PC-3 (cell line): ENCODE results near the gene FRMPD1. TPM values are rescaled to one million over a fixed set of nuclear protein-coding genes. Genes with fewer than 3 reads are reported as not detected.

Source experiments
- ATAC-seq: fragments of 200-7000 bp; cut with Tn5 transposase; 2 replicates; pipeline ENCODE4 v1.9.1; 2020; ENCODE audit warnings: mild to moderate bottlenecking, moderate library complexity
- BruUV-seq: library from RNA; stranded (reverse); fragments of 400-500 nt; replicated peaks from 2 replicates; lab custom pipeline; 2021; lab: Mats Ljungman, UMichigan
- CTCF ChIA-PET: fragments of 300-600 bp; sonication (Branson Sonifier 250); formaldehyde crosslinking; loops from one replicate; lab custom pipeline; 2022; ENCODE audit warnings: antibody characterized with exemption; lab: Charles Lee
- POLR2A ChIA-PET: fragments of 300-600 bp; sonication (Branson Sonifier 250); formaldehyde crosslinking; loops from one replicate; lab custom pipeline; 2022; ENCODE audit warnings: antibody characterized with exemption; ENCODE audit not compliant: unreplicated experiment; lab: Charles Lee
- DNase-seq: peaks from one replicate; pipeline ENCODE4 v3.0.0-alpha.2; 2015
- H2AFZ ChIP-seq: fragments of 300-600 bp; sonication (generic); 2 replicates; pipeline ENCODE4 v1.6.0; 2016; ENCODE audit warnings: antibody characterized with exemption, low read length
- H3F3A ChIP-seq: fragments of 300-600 bp; sonication (generic); one replicate; pipeline ENCODE4 v1.6.0; 2017; ENCODE audit warnings: antibody characterized with exemption, low read length, control low read depth, mild to moderate bottlenecking; ENCODE audit not compliant: unreplicated experiment
- H3K27ac ChIP-seq: fragments of 300-600 bp; sonication (generic); 2 replicates; pipeline ENCODE4 v1.5.1; 2016; ENCODE audit warnings: mild to moderate bottlenecking, low read length
- H3K27me3 ChIP-seq: fragments of 300-600 bp; sonication (generic); 2 replicates; pipeline ENCODE4 v1.6.1; 2016; ENCODE audit warnings: low read length, mixed read lengths
- H3K36me3 ChIP-seq: fragments of 300-600 bp; sonication (generic); 2 replicates; pipeline ENCODE4 v1.6.1; 2016; ENCODE audit warnings: low read depth, mixed run types, low read length, mixed read lengths
- H3K4me1 ChIP-seq: fragments of 300-600 bp; sonication (generic); 2 replicates; pipeline ENCODE4 v1.5.1; 2016; ENCODE audit warnings: low read length; ENCODE audit not compliant: insufficient read depth
- H3K4me2 ChIP-seq: fragments of 300-600 bp; sonication (generic); 2 replicates; pipeline ENCODE4 v1.6.0; 2016; ENCODE audit warnings: low read length
- H3K4me3 ChIP-seq: fragments of 300-600 bp; sonication (generic); 2 replicates; pipeline ENCODE4 v1.5.1; 2016; ENCODE audit warnings: mild to moderate bottlenecking, low read length, mixed read lengths
- H3K79me2 ChIP-seq: fragments of 300-600 bp; sonication (generic); 2 replicates; pipeline ENCODE4 v1.6.1; 2017; ENCODE audit warnings: low read length, mixed read lengths
- H3K9ac ChIP-seq: fragments of 300-600 bp; sonication (generic); 2 replicates; pipeline ENCODE4 v1.6.0; 2016; ENCODE audit warnings: mild to moderate bottlenecking, low read length
- H3K9me2 ChIP-seq: fragments of 300-600 bp; sonication (generic); replicated peaks from 2 replicates; pipeline ENCODE4 v1.6.1; 2016; ENCODE audit warnings: mixed run types, low read length, mixed read lengths
- H3K9me3 ChIP-seq: fragments of 300-600 bp; sonication (generic); 2 replicates; pipeline ENCODE4 v1.6.1; 2016; ENCODE audit warnings: low read length, mixed read lengths
- H4K20me1 ChIP-seq: fragments of 300-600 bp; sonication (generic); 2 replicates; pipeline ENCODE4 v1.6.1; 2016; ENCODE audit warnings: low read length, mixed read lengths
- EZH2 ChIP-seq: fragments of 300-600 bp; sonication (generic); IDR thresholded peaks from one replicate; pipeline ENCODE4 v1.6.1; 2017; ENCODE audit warnings: antibody characterized with exemption, mild to moderate bottlenecking, low read length; ENCODE audit not compliant: unreplicated experiment
- EZH2phosphoT487 ChIP-seq: fragments of 300-600 bp; sonication (generic); IDR thresholded peaks from 2 replicates; pipeline ENCODE4 v1.6.1; 2018; ENCODE audit warnings: mild to moderate bottlenecking, antibody characterized with exemption, low read length, borderline replicate concordance
- intact Hi-C: fragments of 100-400 bp; cut with micrococcal nuclease; formaldehyde crosslinking; loops from 2 replicates; pipeline ENCODE4 v1.9.0; 2023
- total RNA-seq: library from RNA; depleted of rRNA; stranded (reverse); fragments of >200 nt; gene quantifications from 2 replicates; pipeline ENCODE4 v1.2.3, GENCODE V29; 2014
- TF ChIP-seq, protein P1 (sequence below): fragments of 300-600 bp; sonication (generic); conservative IDR thresholded peaks from 2 replicates; pipeline ENCODE4 v1.5.1; 2017; ENCODE audit warnings: antibody characterized with exemption, low read depth, mild to moderate bottlenecking, low read length

FRMPD1 gene
- total RNA-seq, 1 experiment from 2014 or later: not detected

DNA sequence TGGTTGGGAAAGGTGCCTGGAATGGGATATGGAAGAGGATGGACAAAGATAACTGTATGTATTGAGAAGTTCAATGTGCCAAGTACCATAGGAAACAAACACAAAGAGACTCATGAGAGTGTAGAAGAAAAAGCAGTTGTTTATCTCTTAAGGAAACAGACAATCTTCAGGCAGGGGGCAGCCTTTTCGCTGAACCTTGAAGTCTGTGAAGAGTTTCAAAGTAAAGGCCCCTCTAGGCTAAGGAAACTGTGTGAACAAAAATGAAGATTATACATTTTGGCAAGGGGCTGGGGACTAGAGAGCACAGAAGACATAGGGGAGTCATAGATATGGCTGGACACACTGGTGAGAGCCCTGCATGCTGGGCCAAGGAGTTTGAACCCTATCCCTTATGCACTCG is 27.5 kb upstream of the FRMPD1 start:
- no peak overlapping the region for H3K27ac ChIP-seq
- POLR2A ChIA-PET: no interaction called here
- no peaks in the 10 kb centered on the region for H3K36me3 ChIP-seq
- intact Hi-C loops: no loop called here
- no peaks in the 10 kb centered on the region for H3K9me2 ChIP-seq
- no peak overlapping the region for H3K4me3 ChIP-seq
- no peaks in the 10 kb centered on the region for H3F3A ChIP-seq
- no peaks in the 10 kb centered on the region for H4K20me1 ChIP-seq
- H3K4me1 ChIP-seq: peaks cover 5% of the 10 kb centered on the region; the same call in 1 of the 2 replicates
- no peak for ATAC-seq
- no peaks in the 10 kb centered on the region for H3K9me3 ChIP-seq
- BruUV-seq: no TSS peak
- TF ChIP-seq EZH2: no peak
- TF ChIP-seq, protein P1, sequence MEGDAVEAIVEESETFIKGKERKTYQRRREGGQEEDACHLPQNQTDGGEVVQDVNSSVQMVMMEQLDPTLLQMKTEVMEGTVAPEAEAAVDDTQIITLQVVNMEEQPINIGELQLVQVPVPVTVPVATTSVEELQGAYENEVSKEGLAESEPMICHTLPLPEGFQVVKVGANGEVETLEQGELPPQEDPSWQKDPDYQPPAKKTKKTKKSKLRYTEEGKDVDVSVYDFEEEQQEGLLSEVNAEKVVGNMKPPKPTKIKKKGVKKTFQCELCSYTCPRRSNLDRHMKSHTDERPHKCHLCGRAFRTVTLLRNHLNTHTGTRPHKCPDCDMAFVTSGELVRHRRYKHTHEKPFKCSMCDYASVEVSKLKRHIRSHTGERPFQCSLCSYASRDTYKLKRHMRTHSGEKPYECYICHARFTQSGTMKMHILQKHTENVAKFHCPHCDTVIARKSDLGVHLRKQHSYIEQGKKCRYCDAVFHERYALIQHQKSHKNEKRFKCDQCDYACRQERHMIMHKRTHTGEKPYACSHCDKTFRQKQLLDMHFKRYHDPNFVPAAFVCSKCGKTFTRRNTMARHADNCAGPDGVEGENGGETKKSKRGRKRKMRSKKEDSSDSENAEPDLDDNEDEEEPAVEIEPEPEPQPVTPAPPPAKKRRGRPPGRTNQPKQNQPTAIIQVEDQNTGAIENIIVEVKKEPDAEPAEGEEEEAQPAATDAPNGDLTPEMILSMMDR: no peak
- TF ChIP-seq EZH2phosphoT487: no peak
- H2AFZ ChIP-seq: no peak overlapping the region
- CTCF ChIA-PET: no interaction called here
- H3K4me2 ChIP-seq: no peak overlapping the region
- H3K79me2 ChIP-seq: no peaks in the 10 kb centered on the region
- no peak for DNase-seq
- no peaks in the 10 kb centered on the region for H3K27me3 ChIP-seq
- H3K9ac ChIP-seq: no peak overlapping the region

GRCh38 chr9:37624073-37624472 is 26.7 kb upstream of the FRMPD1 start:
- no peaks in the 10 kb centered on the region for H3K36me3 ChIP-seq
- no peak for DNase-seq
- TF ChIP-seq EZH2: no peak
- no peaks in the 10 kb centered on the region for H3F3A ChIP-seq
- no peak overlapping the region for H2AFZ ChIP-seq
- H3K79me2 ChIP-seq: no peaks in the 10 kb centered on the region
- H3K4me1 ChIP-seq: peaks cover under 1% of the 10 kb centered on the region; the same call in 1 of the 2 replicates
- no peak overlapping the region for H3K9ac ChIP-seq
- BruUV-seq: no TSS peak
- no peak for ATAC-seq
- no peak overlapping the region for H3K4me2 ChIP-seq
- CTCF ChIA-PET: no interaction called here
- no peaks in the 10 kb centered on the region for H3K9me3 ChIP-seq
- no peaks in the 10 kb centered on the region for H3K27me3 ChIP-seq
- H4K20me1 ChIP-seq: no peaks in the 10 kb centered on the region
- H3K27ac ChIP-seq: no peak overlapping the region
- H3K9me2 ChIP-seq: no peaks in the 10 kb centered on the region
- intact Hi-C loops: no loop called here
- POLR2A ChIA-PET: no interaction called here
- H3K4me3 ChIP-seq: no peak overlapping the region

- H3K4me1 ChIP-seq: no peaks in the 10 kb centered on the region
- no peak for TF ChIP-seq EZH2
- TF ChIP-seq EZH2phosphoT487: no peak
- ChIA-PET CTCF (no interaction called here), POLR2A (no interaction called here)
- H3K4me2 ChIP-seq: no peak overlapping the region
- intact Hi-C loops: no loop called here
- no peak overlapping the region for H3K4me3 ChIP-seq
- ATAC-seq (no peak), DNase-seq (no peak)
- no peaks in the 10 kb centered on the region for H3K27me3 ChIP-seq
- BruUV-seq: no TSS peak
- no peaks in the 10 kb centered on the region for H3K9me3 ChIP-seq
- H3K36me3 ChIP-seq: no peaks in the 10 kb centered on the region
- no peaks in the 10 kb centered on the region for H3K9me2 ChIP-seq
- H4K20me1 ChIP-seq: no peaks in the 10 kb centered on the region
- no peaks in the 10 kb centered on the region for H3K79me2 ChIP-seq
- H3K27ac ChIP-seq: no peak overlapping the region
- H3K9ac ChIP-seq: no peak overlapping the region
- H2AFZ ChIP-seq: no peak overlapping the region
- H3F3A ChIP-seq: no peaks in the 10 kb centered on the region
Observed at GRCh38 chr9:37625036-37625757, 25.6 kb upstream of the FRMPD1 start.
